ENCODE data around the gene KCNN1.

Gene KCNN1

GRCh38 chr19:17948931-17949930, 17.7 kb upstream of the KCNN1 start:
- peak; percentile 61 for DNase-seq (ENCODE audit: low spot score)
- no peak for TF ChIP-seq CTCF (IDR thresholded peaks at IDR 0.05; ENCODE audit: extremely low read depth, missing control alignments)

GRCh38 chr19:17949956-17950309, 17.0 kb upstream of the KCNN1 start:
- DNase-seq (ENCODE audit: low spot score), result no peak
- TF ChIP-seq CTCF (IDR thresholded peaks at IDR 0.05; ENCODE audit: extremely low read depth, missing control alignments), result no peak

GRCh38 chr19:17950310-17951156, 16.4 kb upstream of the KCNN1 start:
- TF ChIP-seq CTCF (IDR thresholded peaks at IDR 0.05; ENCODE audit: extremely low read depth, missing control alignments), result no peak
- peak; percentile 69 for DNase-seq (ENCODE audit: low spot score)

- DNase-seq (ENCODE audit: low spot score), result peak; percentile 82
These were observed 15.5 kb upstream of the KCNN1 start for GRCh38 chr19:17951157-17951989.

GRCh38 chr19:17951990-17952976, 14.6 kb upstream of the KCNN1 start:
- DNase-seq (ENCODE audit: low spot score), result peak; percentile 77
- no peak for TF ChIP-seq CTCF (IDR thresholded peaks at IDR 0.05; ENCODE audit: extremely low read depth, missing control alignments)

More at GRCh38 chr19:17951157-17951989, 15.5 kb upstream of the KCNN1 start:
- no peak for TF ChIP-seq CTCF (IDR thresholded peaks at IDR 0.05; ENCODE audit: extremely low read depth, missing control alignments)

- no peak for TF ChIP-seq CTCF (IDR thresholded peaks at IDR 0.05; ENCODE audit: extremely low read depth, missing control alignments)
- no peak for DNase-seq (ENCODE audit: low spot score)
These were observed 13.5 kb upstream of the KCNN1 start for GRCh38 chr19:17953316-17953801.

Measured in GM20000 (cell line).